Left ventricle myocardium superior (tissue), 1 donor: ENCODE results near the gene DEK. TPM values are rescaled to one million over a fixed set of nuclear protein-coding genes. Genes with fewer than 3 reads are reported as not detected.

Experiments
- total RNA-seq: library from RNA; stranded (reverse); fragmentation: NEBNext Ultra II Directional; extraction: Animal tissue kit (Norgen Biotek cat#: 25700); gene quantifications from one replicate; pipeline ENCODE4 v1.2.1, GENCODE V29; 2021
- donor health status: DM: no; HTN: yes; CAD: no; lungs with severe emphysema.

Gene DEK
- total RNA-seq, 1 donor from 2014 or later, result 69.1 TPM

Other genes with a start within 250 kb of the DEK start
- 1.3 TPM for gene NHLRC1, start 141.9 kb downstream of the DEK start, total RNA-seq
- 14.3 TPM for gene TPMT, start 109.5 kb downstream of the DEK start, total RNA-seq
- 13.3 TPM for gene KDM1B, start 109.1 kb downstream of the DEK start, total RNA-seq
- gene RNF144B, start 122.8 kb upstream of the DEK start, total RNA-seq, result 22.2 TPM